H9 (cell line): ENCODE measurements around the gene TGM5. TPM values are rescaled to one million over a fixed set of nuclear protein-coding genes. Genes with fewer than 3 reads are reported as not detected.

Experiments used
- DNase-seq: peaks from one replicate; pipeline ENCODE4 v3.0.0-alpha.2; 2017
- H2AFZ ChIP-seq: one replicate; pipeline ENCODE4 v1.6.1; 2013; ENCODE audit warnings: mild to moderate bottlenecking, low read length, control low read depth, moderate library complexity
- H2AK5ac ChIP-seq: 2 replicates; pipeline ENCODE4 v1.6.1; 2013; ENCODE audit warnings: low read length, control low read depth, mixed read lengths; ENCODE audit not compliant: insufficient read length
- H2BK120ac ChIP-seq: one replicate; pipeline ENCODE4 v1.6.1; 2013; ENCODE audit warnings: low read depth, mild to moderate bottlenecking, low read length, control low read depth, inconsistent platforms; ENCODE audit not compliant: poor library complexity, severe bottlenecking
- H2BK12ac ChIP-seq: 2 replicates; pipeline ENCODE4 v1.6.1; 2013; ENCODE audit warnings: low read length, control low read depth, mixed read lengths, low read depth; ENCODE audit not compliant: insufficient read length
- H2BK15ac ChIP-seq: 2 replicates; pipeline ENCODE4 v1.6.1; 2013; ENCODE audit warnings: low read depth, low read length, control low read depth
- H2BK20ac ChIP-seq: one replicate; pipeline ENCODE4 v1.6.1; 2013; ENCODE audit warnings: low read depth, mild to moderate bottlenecking, low read length, control low read depth, inconsistent platforms; ENCODE audit not compliant: poor library complexity, severe bottlenecking
- H2BK5ac ChIP-seq: 2 replicates; pipeline ENCODE4 v1.6.1; 2013; ENCODE audit warnings: low read length, control low read depth, mixed read lengths; ENCODE audit not compliant: insufficient read length
- H3K14ac ChIP-seq: 2 replicates; pipeline ENCODE4 v1.6.1; 2013; ENCODE audit warnings: low read length, control low read depth; ENCODE audit not compliant: insufficient read depth
- H3K18ac ChIP-seq: 2 replicates; pipeline ENCODE4 v1.6.1; 2013; ENCODE audit warnings: low read depth, mild to moderate bottlenecking, mixed read lengths, low read length, control low read depth; ENCODE audit not compliant: insufficient read length
- H3K23ac ChIP-seq: 2 replicates; pipeline ENCODE4 v1.6.1; 2013; ENCODE audit warnings: low read length, control low read depth, mixed read lengths, low read depth; ENCODE audit not compliant: insufficient read length
- H3K23me2 ChIP-seq: 2 replicates; pipeline ENCODE4 v1.6.1; 2013; ENCODE audit warnings: low read depth, mild to moderate bottlenecking, mixed read lengths, low read length, control low read depth; ENCODE audit not compliant: insufficient read length, poor library complexity, severe bottlenecking
- H3K27ac ChIP-seq: 2 replicates; pipeline ENCODE4 v1.5.1; 2013; ENCODE audit warnings: low read length, control low read depth, mixed read lengths, low read depth; ENCODE audit not compliant: insufficient read length
- H3K27me3 ChIP-seq: 2 replicates; pipeline ENCODE4 v1.6.1; 2013; ENCODE audit warnings: low read length, control low read depth, inconsistent platforms; ENCODE audit not compliant: insufficient read depth
- H3K4ac ChIP-seq: 2 replicates; pipeline ENCODE4 v1.6.1; 2013; ENCODE audit warnings: low read depth, mild to moderate bottlenecking, control low read depth, inconsistent platforms, low read length, moderate library complexity
- H3K4me1 ChIP-seq: 2 replicates; pipeline ENCODE4 v1.6.1; 2013; ENCODE audit warnings: low read length, control low read depth, inconsistent platforms; ENCODE audit not compliant: insufficient read depth
- H3K4me2 ChIP-seq: 2 replicates; pipeline ENCODE4 v1.6.1; 2013; ENCODE audit warnings: low read length, control low read depth, mixed read lengths; ENCODE audit not compliant: insufficient read length, insufficient read depth
- H3K56ac ChIP-seq: 2 replicates; pipeline ENCODE4 v1.6.1; 2013; ENCODE audit warnings: low read depth, mild to moderate bottlenecking, mixed read lengths, low read length, control low read depth; ENCODE audit not compliant: insufficient read length
- H3K79me1 ChIP-seq: 2 replicates; pipeline ENCODE4 v1.6.1; 2013; ENCODE audit warnings: low read depth, mild to moderate bottlenecking, moderate library complexity, low read length, control low read depth, inconsistent platforms; ENCODE audit not compliant: insufficient read depth, poor library complexity, severe bottlenecking
- H3K79me2 ChIP-seq: 2 replicates; pipeline ENCODE4 v1.6.1; 2013; ENCODE audit warnings: low read length, control low read depth, inconsistent platforms; ENCODE audit not compliant: insufficient read depth
- H3K9ac ChIP-seq: 2 replicates; pipeline ENCODE4 v1.6.1; 2013; ENCODE audit warnings: low read length, control low read depth, mixed read lengths; ENCODE audit not compliant: insufficient read length; ENCODE audit errors: extremely low read depth
- H3K9me3 ChIP-seq: one replicate; pipeline ENCODE4 v1.6.1; 2013; ENCODE audit warnings: low read depth, low read length, inconsistent platforms; ENCODE audit not compliant: control insufficient read depth
- H3T11ph ChIP-seq: one replicate; pipeline ENCODE4 v1.6.1; 2013; ENCODE audit warnings: mild to moderate bottlenecking, low read length, control low read depth, inconsistent platforms
- H4K20me1 ChIP-seq: one replicate; pipeline ENCODE4 v1.6.1; 2013; ENCODE audit not compliant: control insufficient read depth, insufficient read length, insufficient read depth
- H4K5ac ChIP-seq: 2 replicates; pipeline ENCODE4 v1.6.1; 2013; ENCODE audit warnings: low read depth, mild to moderate bottlenecking, mixed read lengths, low read length, control low read depth; ENCODE audit not compliant: insufficient read length
- H4K8ac ChIP-seq: replicated peaks from 2 replicates; pipeline ENCODE4 v1.6.1; 2013; ENCODE audit warnings: low read length, control low read depth, mixed read lengths, low read depth; ENCODE audit not compliant: insufficient read length
- H4K91ac ChIP-seq: 2 replicates; pipeline ENCODE4 v1.6.1; 2013; ENCODE audit warnings: low read depth, mild to moderate bottlenecking, moderate library complexity, mixed read lengths, low read length, control low read depth; ENCODE audit not compliant: insufficient read length
- H3K27ac Mint-ChIP-seq, 3 experiments: 2 replicates in 2 of 3; 3 replicates in 1 of 3; pipeline ENCODE4 v1.8.0; 2020 to 2021; ENCODE audit warnings: mixed read lengths in 3 of 3, mild to moderate bottlenecking in 1 of 3, moderate library complexity in 1 of 3
- H3K27me3 Mint-ChIP-seq: 2 replicates; pipeline ENCODE4 v1.8.0; 2021; ENCODE audit warnings: low read depth, mild to moderate bottlenecking, moderate library complexity, mixed read lengths
- H3K36me3 Mint-ChIP-seq, 3 experiments: 2 replicates in 2 of 3; 3 replicates in 1 of 3; pipeline ENCODE4 v1.8.0; 2020 to 2021; ENCODE audit warnings: low read depth in 3 of 3, mixed read lengths in 3 of 3; ENCODE audit not compliant: insufficient read depth in 1 of 3
- H3K4me1 Mint-ChIP-seq, 2 experiments: 2 replicates each; pipeline ENCODE4 v1.8.0; 2020; ENCODE audit warnings: mixed read lengths in 2 of 2
- H3K4me3 Mint-ChIP-seq, 2 experiments: 2 replicates in 1 of 2; 3 replicates in 1 of 2; pipeline ENCODE4 v1.8.0; 2020 to 2021; ENCODE audit warnings: mild to moderate bottlenecking in 2 of 2, mixed read lengths in 2 of 2, moderate library complexity in 1 of 2
- H3K9me3 Mint-ChIP-seq, 2 experiments: 2 replicates in 1 of 2; 3 replicates in 1 of 2; pipeline ENCODE4 v1.8.0; 2020; ENCODE audit warnings: mild to moderate bottlenecking in 2 of 2, mixed read lengths in 2 of 2, moderate library complexity in 1 of 2
- CTCF ChIP-seq: fragments of 200-600 bp; sonication (generic); conservative IDR thresholded peaks from 3 replicates; pipeline ENCODE4 v1.8.0; 2021; ENCODE audit warnings: antibody characterized with exemption, mild to moderate bottlenecking
- WGBS: extraction: QIAGEN DNeasy Blood & Tissue Kit; methylation state at CpG from one replicate; pipeline ENCODE4 v1.1.7; 2013; ENCODE audit warnings: missing lambda C conversion rate, low lambda C conversion rate, mixed read lengths; ENCODE audit not compliant: insufficient read length; ENCODE audit errors: extremely low coverage; 5-methylcytosine and 5-hydroxymethylcytosine counted together
- total RNA-seq: library from RNA; stranded (reverse); gene quantifications from 2 replicates; pipeline ENCODE4 v1.2.1, GENCODE V29; 2021

Gene TGM5
- total RNA-seq, 1 experiment from 2014 or later = not detected

- Histone ChIP-seq H3K14ac (no peak overlapping the region), H3K27ac (no peak overlapping the region), H4K20me1 (no peaks in the 10 kb centered on the region), H3K23me2 (no peaks in the 10 kb centered on the region), H2AK5ac (no peak overlapping the region), H3T11ph (no peak overlapping the region), H3K4me2 (no peak overlapping the region), H3K4me1 (no peaks in the 10 kb centered on the region), H2AFZ (no peak overlapping the region), H2BK15ac (no peak overlapping the region), H3K9ac (no peak overlapping the region), H3K79me2 (no peaks in the 10 kb centered on the region), H3K18ac (no peak overlapping the region), H4K8ac (no peak overlapping the region), H4K91ac (no peak overlapping the region), H2BK20ac (no peak overlapping the region), H3K79me1 (no peaks in the 10 kb centered on the region), H3K9me3 (no peaks in the 10 kb centered on the region), H3K27me3 (no peaks in the 10 kb centered on the region), H2BK120ac (no peak overlapping the region), H3K23ac (no peak overlapping the region), H3K4ac (no peak overlapping the region), H2BK5ac (no peak overlapping the region), H4K5ac (no peak overlapping the region), H3K56ac (no peak overlapping the region), H2BK12ac (no peak overlapping the region)
- Mint-ChIP-seq H3K4me3 (no peak overlapping the region), H3K27ac (no peak overlapping the region; a peak in 1 of 7 replicates), H3K27me3 (peaks cover 3% of the 10 kb centered on the region), H3K4me1 (no peaks in the 10 kb centered on the region), H3K36me3 (no peaks in the 10 kb centered on the region), H3K9me3 (no peaks in the 10 kb centered on the region)
- TF ChIP-seq CTCF = no peak
- DNase-seq = no peak
- WGBS = no CpG with 5 or more reads among the region's 2 CpGs
Observed at GRCh38 chr15:43255376-43255775, 11.4 kb downstream of the TGM5 start.
